HepG2 (cell line): ENCODE data around the gene LRRC51. TPM values are rescaled to one million over a fixed set of nuclear protein-coding genes. Genes with fewer than 3 reads are reported as not detected.

Experiments used
- ATAC-seq: fragments of 200-7000 bp; cut with Tn5 transposase; 3 replicates; pipeline ENCODE4 v1.9.1; 2020; ENCODE audit warnings: mild to moderate bottlenecking, moderate library complexity
- BruUV-seq: library from RNA; stranded (reverse); fragments of 400-500 nt; replicated peaks from 2 replicates; lab custom pipeline; 2021; lab: Mats Ljungman, UMichigan
- CTCF ChIA-PET: fragments of 300-600 bp; formaldehyde crosslinking; extraction: SDS; loops from one replicate; lab custom pipeline; 2021; ENCODE audit warnings: low total read pairs, inconsistent platforms, low intra/inter-chr PET ratio; lab: Yijun Ruan, JAX
- POLR2A ChIA-PET: fragments of 350-600 bp; sonication (Branson Sonifier 250); formaldehyde crosslinking; loops from one replicate; lab custom pipeline; 2020; ENCODE audit warnings: antibody characterized with exemption, inconsistent platforms; lab: Yijun Ruan, JAX
- DNase-seq: peaks from one replicate; pipeline ENCODE4 v3.0.0-alpha.2; 2015; ENCODE audit warnings: low spot score
- FAIRE-seq: peaks from 3 replicates; lab custom pipeline; 2011; peaks lifted over from hg19 to GRCh38; lab: Jason Lieb, UNC
- H2AFZ ChIP-seq: one replicate; pipeline ENCODE4 v1.6.1; 2011; ENCODE audit warnings: low read length, inconsistent platforms
- H3K27ac ChIP-seq: fragments of 300-600 bp; 3 replicates; pipeline ENCODE4 v1.8.0; 2011; ENCODE audit warnings: mixed run types, mild to moderate bottlenecking, mixed read lengths, low read length, inconsistent platforms; ENCODE audit not compliant: insufficient read depth; ENCODE audit errors: extremely low read length
- H3K27me3 ChIP-seq, 2 experiments: fragments of 200-600 bp in 1 of 2; 2 replicates in 1 of 2; 3 replicates in 1 of 2; pipeline versions ENCODE4 v1.6.0 to v1.8.0; 2011; ENCODE audit warnings: low read length in 2 of 2, mild to moderate bottlenecking in 2 of 2, moderate library complexity in 2 of 2, inconsistent platforms in 1 of 2; ENCODE audit not compliant: insufficient read depth in 2 of 2, control insufficient read depth in 1 of 2
- H3K36me3 ChIP-seq, 2 experiments: fragments of 200-600 bp in 1 of 2; replicated peaks in 1 of 2; 2 replicates in 1 of 2; 3 replicates in 1 of 2; pipeline versions ENCODE4 v1.5.1 to v1.8.0; 2011; ENCODE audit warnings: low read length in 2 of 2, inconsistent platforms in 1 of 2; ENCODE audit not compliant: insufficient read depth in 2 of 2, control insufficient read depth in 1 of 2
- H3K4me1 ChIP-seq: 2 replicates; pipeline ENCODE4 v1.5.1; 2012; ENCODE audit warnings: low read length, inconsistent platforms; ENCODE audit not compliant: insufficient read depth
- H3K4me2 ChIP-seq: 2 replicates; pipeline ENCODE4 v1.6.0; 2011; ENCODE audit warnings: low read depth, low read length, inconsistent platforms
- H3K4me3 ChIP-seq, 3 experiments: fragments of 200-600 bp in 1 of 3; sonication (generic), shearing (Covaris generic) in 1 of 3; replicated peaks in 1 of 3; 2 replicates each; pipeline ENCODE4 v1.5.1; 2011 to 2016; ENCODE audit warnings: low read length in 3 of 3, inconsistent platforms in 2 of 3, low read depth in 2 of 3, mild to moderate bottlenecking in 2 of 3, control low read depth in 1 of 3, mixed read lengths in 1 of 3; ENCODE audit not compliant: insufficient read depth in 1 of 3
- H3K79me2 ChIP-seq: one replicate; pipeline ENCODE4 v1.6.1; 2011; ENCODE audit warnings: low read length, inconsistent platforms; ENCODE audit not compliant: insufficient read depth
- H3K9ac ChIP-seq: 2 replicates; pipeline ENCODE4 v1.6.0; 2011; ENCODE audit warnings: mild to moderate bottlenecking, low read depth, low read length, inconsistent platforms; ENCODE audit not compliant: insufficient read depth
- H3K9me3 ChIP-seq: 2 replicates; pipeline ENCODE4 v1.5.1; 2012; ENCODE audit warnings: mild to moderate bottlenecking, low read length
- H4K20me1 ChIP-seq: 2 replicates; pipeline ENCODE4 v1.6.0; 2011; ENCODE audit warnings: inconsistent platforms, mild to moderate bottlenecking, low read length, moderate library complexity; ENCODE audit not compliant: insufficient read depth
- ATF5 ChIP-seq: sonication (generic); formaldehyde crosslinking; IDR thresholded peaks from 2 replicates; pipeline ENCODE4 v1.4.0; 2020; ENCODE audit warnings: mild to moderate bottlenecking, low read depth, missing genetic modification reagents
- BORCS8-MEF2B ChIP-seq: sonication (generic); formaldehyde crosslinking; IDR thresholded peaks from 2 replicates; pipeline ENCODE4 v1.8.0; 2022; ENCODE audit warnings: mild to moderate bottlenecking, missing genetic modification reagents
- CAMTA2 ChIP-seq: sonication (generic); formaldehyde crosslinking; IDR thresholded peaks from 2 replicates; pipeline ENCODE4 v1.4.0; 2020; ENCODE audit warnings: mild to moderate bottlenecking, missing genetic modification reagents, borderline replicate concordance
- MTA1 ChIP-seq: sonication (generic); formaldehyde crosslinking; IDR thresholded peaks from 2 replicates; pipeline ENCODE4 v1.4.0; 2020; ENCODE audit warnings: missing genetic modification reagents, mild to moderate bottlenecking, borderline replicate concordance
- PTBP1 ChIP-seq: fragments of 200-400 bp; formaldehyde crosslinking; IDR thresholded peaks from 2 replicates; pipeline ENCODE4 v1.6.1; 2018; ENCODE audit warnings: low read length, low read depth; ENCODE audit not compliant: poor library complexity, severe bottlenecking
- RERE ChIP-seq: IDR thresholded peaks from 2 replicates; pipeline ENCODE4 v1.6.1; 2016; ENCODE audit warnings: low read depth, missing genetic modification reagents, missing compliant biosample characterization
- U2AF2 ChIP-seq: fragments of 200-400 bp; formaldehyde crosslinking; IDR thresholded peaks from 2 replicates; pipeline ENCODE4 v1.6.1; 2017; ENCODE audit warnings: low read depth, mild to moderate bottlenecking, low read length
- ZMAT5 ChIP-seq: sonication (generic); formaldehyde crosslinking; IDR thresholded peaks from 2 replicates; pipeline ENCODE4 v1.5.0; 2020; ENCODE audit warnings: mild to moderate bottlenecking, low read depth, missing genetic modification reagents, borderline replicate concordance
- ZNF121 ChIP-seq: sonication (generic); formaldehyde crosslinking; IDR thresholded peaks from 2 replicates; pipeline ENCODE4 v1.5.0; 2020; ENCODE audit warnings: mild to moderate bottlenecking, missing genetic modification reagents
- ZNF205 ChIP-seq: IDR thresholded peaks from 2 replicates; pipeline ENCODE4 v1.6.1; 2018; ENCODE audit warnings: missing biosample characterization, missing genetic modification reagents
- ZNF333 ChIP-seq: sonication (generic); formaldehyde crosslinking; IDR thresholded peaks from 2 replicates; pipeline ENCODE4 v1.4.0; 2020; ENCODE audit warnings: mild to moderate bottlenecking, missing genetic modification reagents, borderline replicate concordance
- ZNF616 ChIP-seq: sonication (generic); formaldehyde crosslinking; IDR thresholded peaks from 2 replicates; pipeline ENCODE4 v1.5.0; 2020; ENCODE audit warnings: low read depth, mild to moderate bottlenecking, missing genetic modification reagents
- ZNF75D ChIP-seq: sonication (generic); formaldehyde crosslinking; IDR thresholded peaks from 2 replicates; pipeline ENCODE4 v1.8.1; 2023; ENCODE audit warnings: missing genetic modification reagents, mild to moderate bottlenecking, borderline replicate concordance
- in situ Hi-C: cut with HindIII; loops from 2 replicates; pipeline ENCODE4 v1.10.0; 2017; ENCODE audit warnings: low pct_unique_long_range_greater_than_20kb; ENCODE audit not compliant: extremely low pct_ligation_motif_present
- intact Hi-C: fragments of 100-400 bp; cut with micrococcal nuclease; formaldehyde crosslinking; loops from one replicate; pipeline ENCODE4 v1.10.0; 2022; ENCODE audit not compliant: unreplicated experiment
- polyA plus RNA-seq, 8 experiments: library from polyadenylated mRNA; depleted of rRNA in 3 of 8; stranded (reverse) in 7 of 8; unstranded in 1 of 8; fragments of >200 nt; fragmentation: Illumina TruSeq in 4 of 8; extraction: Trizol in 4 of 8; gene quantifications; 2 replicates each; pipeline versions ENCODE4 v1.2.1 to v1.2.3, GENCODE V29; 2011 to 2016; ENCODE audit warnings: low read depth in 4 of 8, missing spikeins in 1 of 8, mixed read lengths in 1 of 8; ENCODE audit not compliant: insufficient read depth in 1 of 8
- total RNA-seq, 5 experiments: library from RNA; depleted of rRNA; stranded (reverse); fragments of >200 nt; fragmentation: Illumina TruSeq; extraction: Trizol; gene quantifications; 2 replicates each; pipeline ENCODE4 v1.2.3, GENCODE V29; 2016; ENCODE audit warnings: low read depth in 1 of 5

LRRC51 gene
- total and polyA plus RNA-seq, 2 of the 13 experiments (the other 11 are each of a cell fraction or from before 2014, with no cell fraction given) = 5.3 to 6.0 TPM

GRCh38 chr11:72066855-72067254 is 13.8 kb upstream of the LRRC51 start (continued):
- TF ChIP-seq CAMTA2 (no peak), ZNF75D (CRISPR knock-in tag) (no peak), ZNF205 (no peak), PTBP1 (no peak)

GRCh38 chr11:72067266-72067665 is 13.4 kb upstream of the LRRC51 start:
- BruUV-seq = no TSS peak
- no peaks in the 10 kb centered on the region for H3K9me3 ChIP-seq
- H3K4me1 ChIP-seq = peaks cover 20% of the 10 kb centered on the region
- CTCF ChIA-PET = no interaction called here
- no peak overlapping the region for H3K27ac ChIP-seq
- POLR2A ChIA-PET = interaction anchor here (1.4 kb wide), 2 partner anchors 12 to 27 kb away, joined by 4 read pairs; no protein-coding TSS in a partner anchor
- no peak overlapping the region for H2AFZ ChIP-seq
- ATAC-seq = no peak
- H4K20me1 ChIP-seq = no peaks in the 10 kb centered on the region
- DNase-seq = no peak
- H3K4me2 ChIP-seq = no peak overlapping the region
- no peak overlapping the region for H3K4me3 ChIP-seq
- no peaks in the 10 kb centered on the region for H3K27me3 ChIP-seq
- intact Hi-C loops (no loop called here), in situ Hi-C loops (no loop called here)
- no peak overlapping the region for H3K9ac ChIP-seq
- peaks cover 0 to 26% of the 10 kb centered on the region in 2 experiments; a peak in 2 of 5 replicates for H3K36me3 ChIP-seq
- FAIRE-seq = no peak
- peaks cover 47% of the 10 kb centered on the region for H3K79me2 ChIP-seq
- TF ChIP-seq ZNF616 (CRISPR knock-in tag) (no peak), MTA1 (CRISPR knock-in tag) (no peak), ZNF333 (no peak), U2AF2 (no peak), ATF5 (CRISPR knock-in tag) (no peak), BORCS8-MEF2B (CRISPR knock-in tag) (no peak), ZNF121 (CRISPR knock-in tag) (no peak), RERE (CRISPR knock-in tag) (no peak), ZMAT5 (CRISPR knock-in tag) (no peak)
